Measurements from ENCODE around the gene VWA3A.

DNA sequence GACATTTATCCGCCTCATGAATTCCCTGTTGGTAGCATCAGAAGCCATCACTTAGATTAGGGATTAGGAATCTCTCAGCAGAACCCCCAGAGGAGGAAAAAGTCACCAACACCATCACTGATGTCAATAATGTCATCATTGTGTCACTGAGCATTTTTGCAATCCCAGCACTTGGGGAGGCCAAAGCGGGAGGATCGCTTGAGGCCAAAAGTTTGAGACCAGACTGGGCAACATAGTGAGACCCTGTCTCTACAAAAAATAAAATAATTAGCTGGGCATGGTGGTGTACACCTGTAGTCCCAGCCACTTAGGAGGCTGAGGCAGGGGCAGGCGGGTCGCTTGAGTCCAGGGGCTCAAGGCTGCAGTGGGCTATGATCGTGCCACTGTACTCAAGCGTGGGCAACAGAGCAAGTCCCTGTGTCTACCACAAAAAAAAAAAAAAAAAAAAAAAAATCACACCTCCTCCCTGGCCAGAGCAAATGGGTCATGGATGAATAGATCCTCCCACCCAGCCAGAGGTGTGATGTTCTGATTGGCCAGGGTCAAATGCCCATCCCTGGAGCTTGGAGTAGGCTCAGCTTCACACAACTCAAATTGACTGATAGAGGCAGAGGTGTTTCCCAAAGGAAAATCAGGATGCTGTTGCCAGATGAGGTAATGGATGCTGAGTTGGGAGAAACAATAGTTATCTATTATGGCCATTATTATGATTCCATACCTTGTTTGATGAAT lies 31.6 kb downstream of the VWA3A start:
- TF ChIP-seq, protein P1, sequence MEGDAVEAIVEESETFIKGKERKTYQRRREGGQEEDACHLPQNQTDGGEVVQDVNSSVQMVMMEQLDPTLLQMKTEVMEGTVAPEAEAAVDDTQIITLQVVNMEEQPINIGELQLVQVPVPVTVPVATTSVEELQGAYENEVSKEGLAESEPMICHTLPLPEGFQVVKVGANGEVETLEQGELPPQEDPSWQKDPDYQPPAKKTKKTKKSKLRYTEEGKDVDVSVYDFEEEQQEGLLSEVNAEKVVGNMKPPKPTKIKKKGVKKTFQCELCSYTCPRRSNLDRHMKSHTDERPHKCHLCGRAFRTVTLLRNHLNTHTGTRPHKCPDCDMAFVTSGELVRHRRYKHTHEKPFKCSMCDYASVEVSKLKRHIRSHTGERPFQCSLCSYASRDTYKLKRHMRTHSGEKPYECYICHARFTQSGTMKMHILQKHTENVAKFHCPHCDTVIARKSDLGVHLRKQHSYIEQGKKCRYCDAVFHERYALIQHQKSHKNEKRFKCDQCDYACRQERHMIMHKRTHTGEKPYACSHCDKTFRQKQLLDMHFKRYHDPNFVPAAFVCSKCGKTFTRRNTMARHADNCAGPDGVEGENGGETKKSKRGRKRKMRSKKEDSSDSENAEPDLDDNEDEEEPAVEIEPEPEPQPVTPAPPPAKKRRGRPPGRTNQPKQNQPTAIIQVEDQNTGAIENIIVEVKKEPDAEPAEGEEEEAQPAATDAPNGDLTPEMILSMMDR (conservative IDR thresholded peaks at IDR 0.05; ENCODE audit: low read depth in 2 of 2), result no peak
- TF ChIP-seq EZH2 (IDR thresholded peaks at IDR 0.05; ENCODE audit: low read depth, unreplicated experiment) (no peak), POLR2AphosphoS5 (IDR thresholded peaks at IDR 0.05; ENCODE audit: low read depth) (no peak), EZH2phosphoT487 (IDR thresholded peaks at IDR 0.05; ENCODE audit: unreplicated experiment) (no peak)
- TF ChIP-seq, protein P2, sequence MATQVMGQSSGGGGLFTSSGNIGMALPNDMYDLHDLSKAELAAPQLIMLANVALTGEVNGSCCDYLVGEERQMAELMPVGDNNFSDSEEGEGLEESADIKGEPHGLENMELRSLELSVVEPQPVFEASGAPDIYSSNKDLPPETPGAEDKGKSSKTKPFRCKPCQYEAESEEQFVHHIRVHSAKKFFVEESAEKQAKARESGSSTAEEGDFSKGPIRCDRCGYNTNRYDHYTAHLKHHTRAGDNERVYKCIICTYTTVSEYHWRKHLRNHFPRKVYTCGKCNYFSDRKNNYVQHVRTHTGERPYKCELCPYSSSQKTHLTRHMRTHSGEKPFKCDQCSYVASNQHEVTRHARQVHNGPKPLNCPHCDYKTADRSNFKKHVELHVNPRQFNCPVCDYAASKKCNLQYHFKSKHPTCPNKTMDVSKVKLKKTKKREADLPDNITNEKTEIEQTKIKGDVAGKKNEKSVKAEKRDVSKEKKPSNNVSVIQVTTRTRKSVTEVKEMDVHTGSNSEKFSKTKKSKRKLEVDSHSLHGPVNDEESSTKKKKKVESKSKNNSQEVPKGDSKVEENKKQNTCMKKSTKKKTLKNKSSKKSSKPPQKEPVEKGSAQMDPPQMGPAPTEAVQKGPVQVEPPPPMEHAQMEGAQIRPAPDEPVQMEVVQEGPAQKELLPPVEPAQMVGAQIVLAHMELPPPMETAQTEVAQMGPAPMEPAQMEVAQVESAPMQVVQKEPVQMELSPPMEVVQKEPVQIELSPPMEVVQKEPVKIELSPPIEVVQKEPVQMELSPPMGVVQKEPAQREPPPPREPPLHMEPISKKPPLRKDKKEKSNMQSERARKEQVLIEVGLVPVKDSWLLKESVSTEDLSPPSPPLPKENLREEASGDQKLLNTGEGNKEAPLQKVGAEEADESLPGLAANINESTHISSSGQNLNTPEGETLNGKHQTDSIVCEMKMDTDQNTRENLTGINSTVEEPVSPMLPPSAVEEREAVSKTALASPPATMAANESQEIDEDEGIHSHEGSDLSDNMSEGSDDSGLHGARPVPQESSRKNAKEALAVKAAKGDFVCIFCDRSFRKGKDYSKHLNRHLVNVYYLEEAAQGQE (IDR thresholded peaks at IDR 0.05; ENCODE audit: unreplicated experiment), result no peak
